HG02678 (cell line): ENCODE measurements around the gene TBC1D8.
A peak's percentile ranks its signal among the peaks of the same experiment; 100 is the strongest.

Experiments
- ATAC-seq: cut with Tn5 transposase; IDR thresholded peaks from one replicate; pipeline ENCODE4 v1.9.1; 2021; ENCODE audit warnings: mild to moderate bottlenecking, moderate library complexity; ENCODE audit not compliant: unreplicated experiment

Gene TBC1D8

GRCh38 chr2:101037161-101037755 is 113.9 kb downstream of the TBC1D8 start:
- ATAC-seq = no peak

GRCh38 chr2:101036562-101036961 is 114.6 kb downstream of the TBC1D8 start:
- ATAC-seq = no peak

DNA sequence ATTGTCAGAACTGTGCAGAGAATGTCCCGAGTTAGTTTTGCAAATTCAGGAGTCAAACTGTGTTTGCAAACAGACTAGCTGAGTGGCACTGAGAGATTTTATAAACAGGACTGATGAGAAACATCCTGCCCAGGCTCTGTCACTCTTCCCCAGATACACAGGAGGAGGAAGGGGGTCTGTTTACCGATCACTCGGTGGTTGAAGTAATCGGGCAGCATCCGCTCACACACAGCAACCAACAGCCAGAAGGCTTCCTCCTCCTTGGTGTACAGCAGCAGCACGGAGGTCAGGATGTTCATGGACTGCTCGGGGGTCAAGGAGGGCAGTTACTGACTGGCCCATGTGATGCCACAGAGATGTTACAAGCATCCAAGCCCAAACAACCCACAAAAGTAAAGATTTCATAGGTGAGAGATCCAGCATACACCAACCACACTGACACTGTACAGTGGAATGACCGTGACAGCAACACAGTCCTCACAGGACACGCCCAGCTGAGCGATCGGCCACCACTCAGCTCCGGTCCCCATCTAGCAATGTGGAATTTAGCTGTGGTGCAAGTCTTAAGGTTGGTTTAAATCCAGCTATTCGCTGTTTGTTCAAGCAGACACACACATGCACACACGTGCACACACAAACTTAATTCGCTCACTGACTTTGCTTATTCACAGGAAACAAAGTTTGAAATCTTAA is 119.0 kb downstream of the TBC1D8 start:
- no peak for ATAC-seq

GRCh38 chr2:101030866-101031554 is 120.2 kb downstream of the TBC1D8 start:
- ATAC-seq = no peak

DNA sequence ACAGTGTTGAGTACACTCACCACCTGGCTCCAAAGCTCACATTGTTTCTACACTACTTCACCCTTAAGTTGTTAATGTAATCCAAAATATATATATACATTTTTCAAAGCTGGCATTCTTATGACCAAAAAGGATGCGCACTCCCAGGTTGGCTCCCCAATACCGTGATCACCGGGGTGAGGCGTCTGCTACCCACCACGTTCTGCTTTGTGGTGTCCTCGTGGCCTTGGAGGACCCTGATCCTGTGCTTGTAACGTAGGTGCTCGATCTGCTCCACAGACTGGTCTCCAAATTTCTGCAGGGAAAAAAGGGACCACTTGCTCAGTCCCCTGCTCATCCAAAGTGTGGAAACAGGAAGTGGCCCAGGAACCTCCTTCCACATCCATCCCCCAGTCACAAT is 123.3 kb downstream of the TBC1D8 start:
- ATAC-seq = no peak

GRCh38 chr2:101026923-101027469 is 124.2 kb downstream of the TBC1D8 start:
- no peak for ATAC-seq

DNA sequence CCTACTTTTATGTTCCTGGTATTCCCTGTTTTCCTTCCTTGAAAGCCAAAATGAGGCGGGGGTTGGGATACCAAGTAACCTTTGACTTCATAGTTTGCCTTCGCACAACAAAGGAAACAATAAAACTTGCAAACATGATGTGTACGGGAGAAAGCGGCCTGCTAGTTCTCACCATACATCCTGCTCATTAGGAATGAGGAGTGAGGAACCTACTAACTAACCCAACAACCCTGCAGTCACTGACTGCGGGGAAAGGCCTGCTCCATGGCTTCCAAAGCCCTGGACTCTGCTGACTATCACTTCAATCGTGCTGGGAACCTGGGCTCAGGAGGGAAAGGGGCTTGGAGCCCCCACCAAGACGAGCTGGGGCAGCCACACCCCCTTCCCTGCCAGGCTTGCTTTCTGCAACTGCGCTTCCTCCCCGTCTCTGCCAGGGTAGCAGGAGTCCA is 124.9 kb downstream of the TBC1D8 start:
- no peak for ATAC-seq

DNA sequence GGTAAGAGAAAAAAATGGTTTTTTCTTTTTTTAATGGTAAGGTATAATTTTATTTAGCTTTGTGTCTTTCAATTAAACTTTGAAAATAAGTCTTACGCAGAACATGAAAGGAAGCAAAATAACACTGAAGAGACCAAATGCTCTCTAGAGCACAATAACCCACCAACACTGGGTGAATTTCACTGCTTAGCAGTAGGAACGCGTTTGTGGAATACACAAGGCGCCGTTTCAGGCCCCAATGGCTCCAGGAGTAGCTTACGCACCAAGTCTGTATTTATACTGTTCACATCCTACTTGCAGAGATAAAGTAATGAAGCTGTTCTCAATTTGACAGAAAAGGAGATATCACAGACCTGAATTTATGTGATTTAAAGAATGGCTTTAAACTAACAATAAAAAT is 125.6 kb downstream of the TBC1D8 start:
- ATAC-seq = no peak

DNA sequence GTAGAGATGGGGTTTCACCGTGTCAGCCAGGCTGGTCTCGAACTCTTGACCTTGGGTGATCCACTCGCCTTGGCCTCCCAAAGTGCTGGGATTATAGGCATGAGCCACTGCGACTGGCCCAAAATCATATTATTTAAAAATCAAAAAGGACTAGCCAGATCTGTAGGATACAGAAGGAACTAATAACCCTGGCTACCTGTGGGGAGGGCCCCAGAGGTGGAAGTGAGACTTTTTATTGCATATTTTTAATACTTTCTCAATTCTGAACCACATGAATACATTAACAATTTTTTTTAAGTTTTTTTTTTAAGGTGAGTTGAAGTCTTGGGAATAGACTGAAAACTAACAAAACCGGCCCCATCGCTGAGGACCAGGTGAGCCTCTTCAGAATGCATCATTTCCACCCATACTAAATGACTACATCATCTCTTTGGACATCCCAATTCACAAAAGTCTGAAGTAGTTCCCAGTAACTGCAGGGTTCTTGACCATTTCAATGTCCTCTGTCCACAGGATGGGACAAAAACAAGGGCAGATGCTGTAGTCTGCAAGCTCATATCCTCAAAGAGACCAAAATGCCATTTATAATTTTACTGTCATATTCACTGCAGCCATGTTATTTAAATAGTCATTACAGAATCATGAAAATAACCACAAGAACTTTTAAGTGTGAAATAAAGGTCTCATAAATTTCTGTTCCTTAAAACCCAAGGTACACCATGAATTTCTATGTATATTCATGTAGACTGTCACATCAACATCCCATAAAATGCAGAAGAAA is 127.7 kb downstream of the TBC1D8 start:
- ATAC-seq = no peak

- ATAC-seq = no peak
Measured at GRCh38 chr2:101022221-101022620, 129.0 kb downstream of the TBC1D8 start.

DNA sequence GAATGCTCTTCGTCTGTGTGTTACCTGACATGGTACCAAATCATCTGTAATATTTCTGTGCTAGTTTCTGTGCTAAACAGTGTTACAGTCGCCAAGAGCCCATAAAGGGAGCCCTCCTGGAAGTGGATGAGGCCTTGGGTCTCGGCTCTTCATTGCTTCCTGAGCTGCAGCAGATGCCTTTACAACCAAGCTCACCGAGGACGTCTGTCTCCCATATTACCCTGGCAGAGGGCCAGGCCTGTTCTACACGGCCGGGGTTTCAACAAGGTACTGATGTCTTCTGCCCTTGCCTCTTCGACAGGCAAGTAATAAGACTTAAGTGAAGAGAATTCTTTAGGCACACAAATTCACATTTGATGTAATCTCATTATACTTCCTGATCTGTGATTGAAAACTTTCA is 132.2 kb downstream of the TBC1D8 start:
- no peak for ATAC-seq

GRCh38 chr2:101017371-101017770 is 133.8 kb downstream of the TBC1D8 start:
- ATAC-seq = no peak

- ATAC-seq = no peak
Measured at GRCh38 chr2:101014264-101014857, 136.8 kb downstream of the TBC1D8 start.

DNA sequence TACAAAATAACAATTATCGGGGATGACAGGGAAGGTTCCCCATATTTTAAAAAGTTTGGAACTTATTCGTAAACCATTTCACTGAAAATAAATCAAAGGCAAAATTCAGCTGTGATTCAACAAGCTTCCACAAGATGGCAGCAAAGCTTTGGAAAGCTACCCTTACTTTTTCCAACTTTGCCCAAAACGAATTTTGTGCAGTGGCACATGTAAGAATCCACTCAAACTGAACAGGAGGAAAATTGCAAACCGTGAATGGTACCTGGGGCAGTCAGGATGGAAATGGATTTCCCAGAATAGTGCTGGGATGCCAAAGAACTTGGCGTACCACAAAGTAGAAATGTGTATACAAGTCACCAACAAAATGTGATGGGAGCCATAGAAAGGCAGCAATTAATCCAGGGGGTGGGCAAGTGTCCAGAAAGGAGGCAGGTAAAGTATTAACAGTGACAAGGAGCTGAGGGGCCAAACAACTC is 138.4 kb downstream of the TBC1D8 start:
- ATAC-seq = no peak

GRCh38 chr2:101012054-101012705 is 139.0 kb downstream of the TBC1D8 start:
- peak; percentile 91 for ATAC-seq

DNA sequence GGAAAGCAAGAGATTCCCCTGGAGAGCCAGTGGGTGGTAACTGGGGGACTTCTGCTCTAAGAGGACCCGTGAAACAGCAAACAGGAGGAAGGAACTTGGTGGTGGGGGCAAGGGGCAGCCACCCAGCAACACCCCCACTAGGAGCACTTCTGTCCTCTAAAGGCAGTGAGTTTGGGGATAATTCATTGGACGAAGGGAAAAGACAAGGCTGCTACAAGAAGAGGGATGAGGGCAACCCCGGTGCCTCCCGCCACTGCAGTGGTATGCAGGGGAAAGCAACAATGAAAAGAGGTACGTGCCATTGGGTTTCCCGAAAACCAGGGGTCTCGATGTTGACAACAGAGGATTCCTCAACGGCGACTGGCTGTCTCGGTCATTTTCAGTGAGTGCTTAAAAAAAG is 140.0 kb downstream of the TBC1D8 start:
- ATAC-seq = no peak

- no peak for ATAC-seq
Measured at GRCh38 chr2:101007415-101008345, 143.5 kb downstream of the TBC1D8 start.

DNA sequence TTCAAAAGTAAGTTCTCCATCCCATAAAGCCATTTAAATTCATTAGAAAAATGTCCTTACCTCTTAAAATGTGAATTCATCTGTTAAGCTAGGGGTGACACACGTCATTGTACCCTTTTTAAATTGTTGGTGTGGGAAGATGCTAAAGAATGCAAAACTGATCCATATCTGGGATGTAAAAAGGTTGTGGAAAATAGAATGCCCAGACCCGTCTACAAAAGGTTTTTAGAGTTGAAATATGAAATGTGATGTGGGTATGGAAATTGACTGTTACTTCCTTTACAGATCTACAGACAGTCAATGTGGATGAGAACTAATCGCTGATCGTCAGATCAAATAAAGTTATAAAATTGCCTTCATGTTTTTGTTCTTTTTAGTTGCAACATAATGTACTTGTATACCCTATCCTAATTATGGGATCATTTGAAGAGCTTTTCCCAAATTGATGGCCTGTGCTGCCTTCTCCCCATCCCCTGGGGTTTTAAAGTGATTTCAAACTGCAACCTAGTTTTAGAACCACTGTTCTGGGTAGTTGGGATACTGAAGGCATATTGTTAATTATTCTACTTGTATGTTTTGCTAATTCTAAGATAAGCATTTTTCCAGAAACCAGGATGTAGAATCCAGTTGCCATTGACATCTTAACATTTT is 145.0 kb downstream of the TBC1D8 start:
- ATAC-seq = no peak
